ENCODE results near the gene MCF2L. TPM values are rescaled to one million over a fixed set of nuclear protein-coding genes. Genes with fewer than 3 reads are reported as not detected.

The MCF2L gene
- total RNA-seq, 1 donor from 2014 or later, result 83.0 TPM

DNA sequence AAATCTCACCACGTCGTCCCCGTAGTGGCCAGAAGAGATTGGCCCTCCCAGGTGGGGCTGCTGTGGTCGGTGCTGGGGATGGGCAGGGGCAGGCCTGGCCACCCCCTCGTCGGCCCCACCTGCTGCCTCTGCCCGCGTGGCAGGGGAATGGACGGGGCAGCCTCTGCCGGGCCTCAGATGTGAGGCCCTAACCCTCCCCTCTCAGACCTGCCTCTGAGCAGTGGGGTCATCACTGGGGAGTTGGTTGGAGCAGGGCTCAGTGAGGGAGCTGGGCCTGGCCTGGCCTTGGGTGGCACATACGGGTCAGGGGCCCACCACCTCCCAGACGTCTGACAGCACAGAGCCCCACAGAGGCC lies 41.5 kb downstream of the MCF2L start:
- TF ChIP-seq, protein P1, sequence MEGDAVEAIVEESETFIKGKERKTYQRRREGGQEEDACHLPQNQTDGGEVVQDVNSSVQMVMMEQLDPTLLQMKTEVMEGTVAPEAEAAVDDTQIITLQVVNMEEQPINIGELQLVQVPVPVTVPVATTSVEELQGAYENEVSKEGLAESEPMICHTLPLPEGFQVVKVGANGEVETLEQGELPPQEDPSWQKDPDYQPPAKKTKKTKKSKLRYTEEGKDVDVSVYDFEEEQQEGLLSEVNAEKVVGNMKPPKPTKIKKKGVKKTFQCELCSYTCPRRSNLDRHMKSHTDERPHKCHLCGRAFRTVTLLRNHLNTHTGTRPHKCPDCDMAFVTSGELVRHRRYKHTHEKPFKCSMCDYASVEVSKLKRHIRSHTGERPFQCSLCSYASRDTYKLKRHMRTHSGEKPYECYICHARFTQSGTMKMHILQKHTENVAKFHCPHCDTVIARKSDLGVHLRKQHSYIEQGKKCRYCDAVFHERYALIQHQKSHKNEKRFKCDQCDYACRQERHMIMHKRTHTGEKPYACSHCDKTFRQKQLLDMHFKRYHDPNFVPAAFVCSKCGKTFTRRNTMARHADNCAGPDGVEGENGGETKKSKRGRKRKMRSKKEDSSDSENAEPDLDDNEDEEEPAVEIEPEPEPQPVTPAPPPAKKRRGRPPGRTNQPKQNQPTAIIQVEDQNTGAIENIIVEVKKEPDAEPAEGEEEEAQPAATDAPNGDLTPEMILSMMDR (IDR thresholded peaks at IDR 0.05; ENCODE audit: partially characterized antibody, unreplicated experiment), result no peak
- Mint-ChIP-seq H3K9me3 (ENCODE audit: unreplicated experiment) (peaks cover 18% of the 10 kb centered on the region), H3K4me3 (ENCODE audit: unreplicated experiment) (no peak overlapping the region), H3K36me3 (ENCODE audit: unreplicated experiment) (peaks cover 9% of the 10 kb centered on the region), H3K27ac (ENCODE audit: unreplicated experiment) (no peak overlapping the region), H3K4me1 (ENCODE audit: low read depth, unreplicated experiment) (peaks cover 19% of the 10 kb centered on the region), H3K27me3 (ENCODE audit: unreplicated experiment) (peaks cover 11% of the 10 kb centered on the region)
- no peak for DNase-seq

GRCh38 chr13:113013303-113013702 lies 44.3 kb downstream of the MCF2L start:
- Mint-ChIP-seq H3K9me3 (ENCODE audit: unreplicated experiment) (peaks cover 18% of the 10 kb centered on the region), H3K4me3 (ENCODE audit: unreplicated experiment) (peak overlapping the region; percentile 64), H3K27ac (ENCODE audit: unreplicated experiment) (peak overlapping the region; percentile 72), H3K36me3 (ENCODE audit: unreplicated experiment) (peaks cover 9% of the 10 kb centered on the region), H3K27me3 (ENCODE audit: unreplicated experiment) (peaks cover 11% of the 10 kb centered on the region), H3K4me1 (ENCODE audit: low read depth, unreplicated experiment) (peaks cover 21% of the 10 kb centered on the region)
- no peak for DNase-seq
- TF ChIP-seq, protein P1 (IDR thresholded peaks at IDR 0.05; ENCODE audit: partially characterized antibody, unreplicated experiment), result no peak

GRCh38 chr13:113013878-113014751 lies 45.1 kb downstream of the MCF2L start:
- Mint-ChIP-seq H3K27ac (ENCODE audit: unreplicated experiment) (peak overlapping the region; percentile 64), H3K36me3 (ENCODE audit: unreplicated experiment) (peaks cover 9% of the 10 kb centered on the region), H3K4me1 (ENCODE audit: low read depth, unreplicated experiment) (peaks cover 21% of the 10 kb centered on the region), H3K27me3 (ENCODE audit: unreplicated experiment) (peaks cover 11% of the 10 kb centered on the region), H3K9me3 (ENCODE audit: unreplicated experiment) (peaks cover 20% of the 10 kb centered on the region), H3K4me3 (ENCODE audit: unreplicated experiment) (peak overlapping the region; percentile 64)
- TF ChIP-seq, protein P1 (IDR thresholded peaks at IDR 0.05; ENCODE audit: partially characterized antibody, unreplicated experiment), result no peak
- DNase-seq, result peak; percentile 55

- peaks cover 11% of the 10 kb centered on the region for H3K27me3 Mint-ChIP-seq (ENCODE audit: unreplicated experiment)
Measured at GRCh38 chr13:113014752-113015745, 46.0 kb downstream of the MCF2L start.

More at GRCh38 chr13:113014752-113015745, 46.0 kb downstream of the MCF2L start:
- peaks cover 21% of the 10 kb centered on the region for H3K4me1 Mint-ChIP-seq (ENCODE audit: low read depth, unreplicated experiment)
- no peak overlapping the region for H3K27ac Mint-ChIP-seq (ENCODE audit: unreplicated experiment)
- peaks cover 18% of the 10 kb centered on the region for H3K9me3 Mint-ChIP-seq (ENCODE audit: unreplicated experiment)
- no peak for DNase-seq
- H3K4me3 Mint-ChIP-seq (ENCODE audit: unreplicated experiment), result no peak overlapping the region
- peaks cover 9% of the 10 kb centered on the region for H3K36me3 Mint-ChIP-seq (ENCODE audit: unreplicated experiment)
- TF ChIP-seq, protein P1 (IDR thresholded peaks at IDR 0.05; ENCODE audit: partially characterized antibody, unreplicated experiment), result no peak
